Glutamatergic neuron (in vitro differentiated cells): ENCODE data around the gene PRR33. TPM values are rescaled to one million over a fixed set of nuclear protein-coding genes. Genes with fewer than 3 reads are reported as not detected.

Experiments
- DNase-seq: peaks from one replicate; pipeline ENCODE4 v3.0.0; 2022
- H3K27ac Mint-ChIP-seq: one replicate; pipeline ENCODE4 v1.8.0; 2020; ENCODE audit warnings: mild to moderate bottlenecking, mixed read lengths, inconsistent platforms; ENCODE audit not compliant: unreplicated experiment
- H3K27me3 Mint-ChIP-seq: one replicate; pipeline ENCODE4 v1.8.0; 2020; ENCODE audit warnings: mild to moderate bottlenecking, moderate library complexity, mixed read lengths, inconsistent platforms; ENCODE audit not compliant: unreplicated experiment
- H3K36me3 Mint-ChIP-seq: one replicate; pipeline ENCODE4 v1.8.0; 2020; ENCODE audit warnings: mild to moderate bottlenecking, mixed read lengths, inconsistent platforms; ENCODE audit not compliant: unreplicated experiment
- H3K4me1 Mint-ChIP-seq: one replicate; pipeline ENCODE4 v1.8.0; 2020; ENCODE audit warnings: mild to moderate bottlenecking, low read depth, mixed read lengths, inconsistent platforms; ENCODE audit not compliant: unreplicated experiment
- H3K4me3 Mint-ChIP-seq: one replicate; pipeline ENCODE4 v1.8.0; 2020; ENCODE audit warnings: mild to moderate bottlenecking, mixed read lengths, inconsistent platforms; ENCODE audit not compliant: unreplicated experiment
- H3K9me3 Mint-ChIP-seq: one replicate; pipeline ENCODE4 v1.8.0; 2020; ENCODE audit warnings: mild to moderate bottlenecking, moderate library complexity, mixed read lengths, inconsistent platforms; ENCODE audit not compliant: unreplicated experiment
- CTCF ChIP-seq: fragments of 200-600 bp; sonication (generic); IDR thresholded peaks from one replicate; pipeline ENCODE4 v1.5.0; 2021; ENCODE audit not compliant: partially characterized antibody, unreplicated experiment
- total RNA-seq: library from RNA; stranded (reverse); fragmentation: NEBNext Ultra II Directional; extraction: Animal tissue kit (Norgen Biotek cat#: 25700); gene quantifications from one replicate; pipeline ENCODE4 v1.2.1, GENCODE V29; 2021; ENCODE audit not compliant: unreplicated experiment

The PRR33 gene
- total RNA-seq, 1 donor from 2014 or later: not detected

- Mint-ChIP-seq H3K9me3 (peaks cover 10% of the 10 kb centered on the region), H3K36me3 (no peaks in the 10 kb centered on the region), H3K4me1 (peaks cover 6% of the 10 kb centered on the region), H3K4me3 (no peak overlapping the region), H3K27ac (no peak overlapping the region), H3K27me3 (peaks cover 9% of the 10 kb centered on the region)
- TF ChIP-seq CTCF: no peak
- no peak for DNase-seq
Observed at GRCh38 chr11:1843796-1844195, 47.9 kb downstream of the PRR33 start.

- Mint-ChIP-seq H3K27me3 (peaks cover 8% of the 10 kb centered on the region), H3K36me3 (no peaks in the 10 kb centered on the region), H3K27ac (no peak overlapping the region), H3K4me3 (no peak overlapping the region), H3K4me1 (peaks cover 6% of the 10 kb centered on the region), H3K9me3 (peaks cover 10% of the 10 kb centered on the region)
- no peak for DNase-seq
- TF ChIP-seq CTCF: no peak
Observed at GRCh38 chr11:1843098-1843473, 48.6 kb downstream of the PRR33 start.

- H3K27ac Mint-ChIP-seq: no peak overlapping the region
- no peaks in the 10 kb centered on the region for H3K36me3 Mint-ChIP-seq
- DNase-seq: no peak
- H3K9me3 Mint-ChIP-seq: peaks cover 10% of the 10 kb centered on the region
- H3K4me1 Mint-ChIP-seq: peaks cover 6% of the 10 kb centered on the region
- H3K27me3 Mint-ChIP-seq: peaks cover 8% of the 10 kb centered on the region
- no peak overlapping the region for H3K4me3 Mint-ChIP-seq
- TF ChIP-seq CTCF: no peak
Observed at GRCh38 chr11:1842149-1843097, 49.3 kb downstream of the PRR33 start.

GRCh38 chr11:1841511-1842148, 50.1 kb downstream of the PRR33 start:
- H3K9me3 Mint-ChIP-seq: peaks cover 10% of the 10 kb centered on the region
- TF ChIP-seq CTCF: no peak
- no peak overlapping the region for H3K4me3 Mint-ChIP-seq
- peaks cover 5% of the 10 kb centered on the region for H3K27me3 Mint-ChIP-seq
- H3K4me1 Mint-ChIP-seq: peaks cover 6% of the 10 kb centered on the region
- no peaks in the 10 kb centered on the region for H3K36me3 Mint-ChIP-seq
- no peak for DNase-seq
- no peak overlapping the region for H3K27ac Mint-ChIP-seq
